NB4 (cell line): ENCODE data around the gene FRZB.

Experiments used
- POLR2A ChIP-seq: IDR thresholded peaks from 2 replicates; pipeline ENCODE4 v1.6.1; 2011; ENCODE audit warnings: mild to moderate bottlenecking; ENCODE audit not compliant: insufficient read length; ENCODE audit errors: extremely low read depth
- TF ChIP-seq, protein P1 (sequence below): IDR thresholded peaks from one replicate; pipeline ENCODE4 v1.5.1; 2012; ENCODE audit warnings: low read depth, low read length

DNA sequence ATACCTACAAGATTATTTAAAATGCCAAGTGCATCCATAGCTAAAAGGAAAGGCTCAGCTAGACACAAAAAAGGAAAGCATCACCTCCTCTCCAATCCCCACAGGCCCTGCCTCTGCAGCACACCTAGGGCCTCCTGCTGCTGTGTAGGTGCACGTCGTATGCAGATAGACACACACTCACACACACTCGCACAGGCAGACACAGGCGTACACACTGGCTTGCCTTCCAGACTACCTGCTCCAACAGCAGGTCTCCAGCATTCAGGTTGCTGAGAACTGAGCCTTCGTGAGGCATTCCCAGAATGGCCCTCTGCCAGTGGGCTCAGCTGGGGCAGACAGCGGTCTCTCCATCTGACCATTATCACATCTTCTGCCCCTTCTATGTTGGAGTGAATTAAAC lies 35.3 kb upstream of the FRZB start:
- TF ChIP-seq, protein P1, sequence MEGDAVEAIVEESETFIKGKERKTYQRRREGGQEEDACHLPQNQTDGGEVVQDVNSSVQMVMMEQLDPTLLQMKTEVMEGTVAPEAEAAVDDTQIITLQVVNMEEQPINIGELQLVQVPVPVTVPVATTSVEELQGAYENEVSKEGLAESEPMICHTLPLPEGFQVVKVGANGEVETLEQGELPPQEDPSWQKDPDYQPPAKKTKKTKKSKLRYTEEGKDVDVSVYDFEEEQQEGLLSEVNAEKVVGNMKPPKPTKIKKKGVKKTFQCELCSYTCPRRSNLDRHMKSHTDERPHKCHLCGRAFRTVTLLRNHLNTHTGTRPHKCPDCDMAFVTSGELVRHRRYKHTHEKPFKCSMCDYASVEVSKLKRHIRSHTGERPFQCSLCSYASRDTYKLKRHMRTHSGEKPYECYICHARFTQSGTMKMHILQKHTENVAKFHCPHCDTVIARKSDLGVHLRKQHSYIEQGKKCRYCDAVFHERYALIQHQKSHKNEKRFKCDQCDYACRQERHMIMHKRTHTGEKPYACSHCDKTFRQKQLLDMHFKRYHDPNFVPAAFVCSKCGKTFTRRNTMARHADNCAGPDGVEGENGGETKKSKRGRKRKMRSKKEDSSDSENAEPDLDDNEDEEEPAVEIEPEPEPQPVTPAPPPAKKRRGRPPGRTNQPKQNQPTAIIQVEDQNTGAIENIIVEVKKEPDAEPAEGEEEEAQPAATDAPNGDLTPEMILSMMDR = no peak
- no peak for TF ChIP-seq POLR2A
